CD4-positive, alpha-beta T cell treated with Interleukin-6 for 4 hours (primary cell): ENCODE measurements around the gene SEMA3B.
"Not testable (repeated sequence)": the region's sequence is repeated elsewhere in the genome, so short reads cannot be mapped to it uniquely, and the experiment has no call there.

Experiments
- DNase-seq: peaks from one replicate; pipeline ENCODE4 v3.0.0-alpha.2; 2020; ENCODE audit warnings: mixed read lengths

SEMA3B gene

DNA sequence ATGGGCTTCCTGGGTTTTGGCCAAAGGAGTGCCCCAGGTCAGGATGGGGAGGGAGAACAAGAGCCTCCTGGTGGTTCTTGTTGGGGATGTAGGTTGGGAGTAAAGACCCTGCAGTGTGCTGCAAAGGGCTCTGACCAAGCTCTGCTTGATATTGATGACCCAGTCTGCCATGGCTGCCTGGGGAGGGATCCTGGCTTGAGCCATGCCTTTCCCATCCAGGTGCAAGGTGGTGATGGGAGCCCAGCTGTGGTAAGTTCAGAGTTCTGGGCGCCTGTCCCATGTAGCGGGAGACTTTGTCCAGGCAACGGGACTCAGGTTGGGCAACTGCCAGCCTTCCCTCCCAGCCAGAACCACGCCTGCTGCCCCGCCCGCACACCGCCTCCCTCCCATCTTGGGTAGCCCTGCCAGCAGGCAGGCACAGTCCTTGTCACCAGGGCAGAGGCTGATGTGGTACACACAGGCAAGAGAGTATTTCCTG is 30.4 kb upstream of the SEMA3B start:
- peak; percentile 31 for DNase-seq

GRCh38 chr3:50239649-50240048 is 29.3 kb upstream of the SEMA3B start:
- no peak for DNase-seq

GRCh38 chr3:50241163-50241562 is 27.8 kb upstream of the SEMA3B start:
- no peak for DNase-seq

DNA sequence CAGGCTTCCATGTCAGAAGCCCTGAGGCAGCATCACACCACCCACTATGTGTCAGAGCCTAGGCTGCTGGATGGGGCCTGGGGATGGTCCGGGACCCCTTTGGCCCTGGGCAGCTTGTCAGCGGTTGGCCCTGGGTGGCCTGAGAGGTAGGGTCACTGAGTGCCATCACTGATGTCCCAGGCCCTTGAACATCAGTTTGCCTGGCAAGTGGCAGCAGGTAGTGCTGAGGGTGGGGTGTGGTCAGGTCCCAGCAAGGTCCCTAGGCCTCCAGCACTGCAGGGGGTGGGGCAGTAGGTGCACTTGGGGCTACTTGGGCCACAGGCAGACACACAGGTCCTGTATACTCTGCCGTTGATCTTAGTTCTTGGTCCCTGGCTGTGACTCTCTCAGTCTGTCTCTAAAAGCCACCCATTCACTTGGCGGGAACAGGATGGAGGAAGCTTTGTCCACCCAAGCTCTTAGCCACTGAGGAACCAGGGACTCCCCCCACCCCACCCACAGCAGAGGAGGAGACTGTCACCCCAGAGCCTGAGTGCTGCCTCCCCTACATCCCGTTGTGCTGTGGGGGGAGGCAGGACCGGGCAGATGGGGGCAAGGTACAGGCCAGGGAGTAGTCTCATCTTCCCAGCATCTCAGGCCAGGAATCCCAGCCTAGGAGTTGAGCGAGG is 27.1 kb upstream of the SEMA3B start:
- DNase-seq: no peak

DNA sequence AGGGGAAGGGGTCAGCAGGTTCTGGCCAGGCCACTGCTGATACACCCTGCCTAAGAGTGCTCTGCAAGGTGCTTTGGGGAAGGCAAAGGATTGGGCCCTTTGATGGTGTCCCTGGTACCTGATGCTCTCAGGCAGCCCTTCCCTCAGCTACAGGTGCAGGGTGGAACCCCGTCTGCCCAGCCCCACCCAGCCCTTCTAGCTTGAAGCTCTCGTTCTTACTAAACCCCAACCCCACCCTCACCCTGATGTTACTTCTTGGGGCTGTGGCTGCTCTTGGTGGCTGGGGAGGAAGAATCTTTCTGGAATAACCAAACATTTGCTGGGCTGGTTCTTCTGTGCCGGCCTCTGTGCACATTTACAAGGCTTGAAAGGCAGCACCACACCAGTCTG is 26.6 kb upstream of the SEMA3B start:
- DNase-seq: peak; percentile 24

GRCh38 chr3:50242851-50243542 is 25.9 kb upstream of the SEMA3B start:
- peak; percentile 36 for DNase-seq

GRCh38 chr3:50243543-50243895 is 25.4 kb upstream of the SEMA3B start:
- no peak for DNase-seq

DNA sequence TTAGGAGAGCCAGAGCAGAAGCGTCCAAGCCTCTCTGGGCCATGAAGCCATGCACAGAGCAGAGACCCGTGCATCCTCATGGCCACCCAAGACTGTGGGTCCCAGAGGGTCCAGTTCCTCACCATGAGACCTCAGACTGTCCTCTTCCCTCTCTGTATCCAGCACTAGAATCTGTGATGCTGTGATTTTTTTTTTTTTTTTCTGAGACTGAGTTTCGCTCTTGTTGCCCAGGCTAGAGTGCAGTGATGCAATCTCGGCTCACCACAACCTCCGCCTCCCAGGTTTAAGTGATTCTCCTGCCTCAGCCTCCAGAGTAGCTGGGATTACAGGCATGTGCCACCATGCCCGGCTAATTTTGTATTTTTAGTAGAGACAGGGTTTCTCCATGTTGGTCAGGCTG is 24.1 kb upstream of the SEMA3B start:
- not testable (repeated sequence) for DNase-seq

- DNase-seq: no peak
Observed at GRCh38 chr3:50245251-50245745, 23.6 kb upstream of the SEMA3B start.

- peak; percentile 97 for DNase-seq
Observed at GRCh38 chr3:50245831-50246516, 23.0 kb upstream of the SEMA3B start.

DNA sequence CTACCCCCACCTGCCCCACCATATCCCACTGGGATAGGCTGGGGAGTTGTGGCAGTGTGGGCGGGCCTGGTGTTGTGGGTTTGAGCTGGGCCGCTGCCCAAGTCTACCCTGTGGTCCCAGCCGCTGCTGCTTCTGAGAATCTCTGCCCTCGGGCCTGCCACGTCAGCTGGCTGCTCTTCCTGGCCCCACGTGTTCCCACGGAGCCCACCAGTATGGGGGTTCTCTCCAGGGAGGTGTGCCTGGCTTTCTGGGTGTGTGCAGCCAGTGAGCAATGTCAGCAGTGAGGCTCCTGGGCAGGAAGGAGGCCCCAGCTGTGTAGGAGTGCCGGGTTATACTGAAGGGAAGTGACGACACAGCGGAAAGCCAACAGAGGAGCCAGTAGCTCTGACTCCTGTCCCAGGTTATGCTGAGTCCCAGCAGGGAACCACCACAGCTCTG is 22.4 kb upstream of the SEMA3B start:
- peak; percentile 83 for DNase-seq

DNA sequence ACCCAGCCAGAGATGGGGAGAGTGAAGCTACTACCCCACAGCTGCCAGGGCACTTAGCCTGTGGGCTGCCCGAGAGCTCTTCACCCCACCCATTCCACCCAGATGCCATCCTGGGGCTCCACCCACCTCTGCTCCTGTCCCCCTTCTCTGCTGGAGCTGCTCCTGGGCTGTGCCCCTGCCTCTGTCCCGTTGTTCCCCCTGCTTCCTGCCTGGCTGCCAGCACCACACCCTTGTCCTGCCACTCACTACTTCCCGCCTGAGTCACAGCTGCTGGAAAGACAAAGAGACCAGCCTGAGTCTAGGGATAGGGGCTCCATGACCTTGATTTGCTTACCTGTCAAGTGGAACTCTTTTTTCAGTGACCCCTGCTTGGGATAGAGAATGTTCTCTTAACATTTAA is 20.6 kb upstream of the SEMA3B start:
- DNase-seq: no peak

DNA sequence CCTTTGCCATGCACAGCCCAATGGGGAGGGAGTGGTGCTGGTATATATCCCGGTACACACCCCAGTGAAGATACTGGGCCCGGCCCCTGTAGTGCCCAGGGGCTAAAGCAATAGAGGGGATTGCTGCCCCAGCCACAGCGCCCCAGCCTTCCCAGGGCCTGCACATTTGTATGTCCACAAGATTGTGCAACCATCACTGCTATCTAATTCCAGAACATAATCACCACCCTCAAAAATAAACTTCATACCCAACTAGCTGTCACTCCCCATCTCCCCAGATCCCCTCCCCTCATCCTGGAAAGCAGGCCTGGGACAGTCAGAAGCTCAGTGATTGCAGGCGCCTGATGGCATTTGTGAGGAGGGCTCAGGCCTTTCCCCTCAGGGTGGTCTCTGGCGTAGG is 19.5 kb upstream of the SEMA3B start:
- DNase-seq: no peak

DNA sequence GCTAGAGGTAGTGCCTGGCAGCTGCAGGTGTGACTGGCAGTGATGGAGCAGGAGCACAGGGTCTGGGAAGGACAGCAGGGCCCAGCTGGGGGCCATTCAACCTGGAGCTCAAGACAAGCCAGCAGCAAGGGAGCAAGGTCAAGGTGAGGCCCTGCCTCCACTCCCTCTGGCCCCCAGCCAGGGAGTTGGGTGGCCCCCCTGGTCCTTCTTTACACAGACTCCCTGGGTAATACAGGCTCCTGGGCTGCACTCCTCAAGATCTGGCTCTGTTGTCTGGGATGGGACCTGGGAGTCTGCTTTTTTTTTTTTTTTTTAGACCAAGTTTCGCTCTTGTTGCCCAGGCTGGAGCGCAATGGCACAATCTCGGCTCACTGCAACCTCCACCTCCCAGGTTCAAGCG is 18.4 kb upstream of the SEMA3B start:
- DNase-seq: no peak

- no peak for DNase-seq
Observed at GRCh38 chr3:50251220-50251619, 17.7 kb upstream of the SEMA3B start.

DNA sequence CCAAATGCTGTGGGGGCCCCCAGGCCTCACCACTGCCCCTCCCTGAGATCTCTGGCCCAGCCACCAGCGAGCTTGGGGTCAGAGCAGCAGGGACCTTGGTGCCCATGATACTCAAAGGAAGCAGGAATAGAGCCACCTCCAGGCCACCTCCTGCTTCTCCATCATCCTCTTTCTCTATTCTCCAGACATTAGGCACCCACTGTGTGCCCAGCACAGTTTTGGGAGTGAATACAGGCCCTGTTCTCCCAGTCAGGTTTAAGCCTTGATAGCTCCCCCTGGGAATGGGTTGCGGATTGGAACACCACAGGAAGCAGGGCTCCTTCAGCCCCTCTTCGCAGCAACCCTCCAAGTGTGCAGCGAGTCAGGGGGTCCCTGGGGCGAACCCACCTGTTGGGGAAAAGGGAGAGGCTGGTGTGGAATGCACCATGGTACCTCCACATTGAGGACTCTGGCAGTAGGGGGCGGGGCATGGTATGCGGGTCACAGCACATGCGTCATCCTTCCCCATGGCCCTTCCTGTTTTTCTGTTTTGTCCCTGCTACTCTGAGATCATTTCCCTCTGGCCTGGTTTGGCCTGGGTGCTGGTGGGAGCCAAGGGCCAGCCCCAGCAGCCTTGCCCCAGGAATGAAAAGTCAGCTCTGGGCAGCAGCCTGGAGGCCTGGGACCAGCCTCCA is 14.2 kb upstream of the SEMA3B start:
- no peak for DNase-seq

DNA sequence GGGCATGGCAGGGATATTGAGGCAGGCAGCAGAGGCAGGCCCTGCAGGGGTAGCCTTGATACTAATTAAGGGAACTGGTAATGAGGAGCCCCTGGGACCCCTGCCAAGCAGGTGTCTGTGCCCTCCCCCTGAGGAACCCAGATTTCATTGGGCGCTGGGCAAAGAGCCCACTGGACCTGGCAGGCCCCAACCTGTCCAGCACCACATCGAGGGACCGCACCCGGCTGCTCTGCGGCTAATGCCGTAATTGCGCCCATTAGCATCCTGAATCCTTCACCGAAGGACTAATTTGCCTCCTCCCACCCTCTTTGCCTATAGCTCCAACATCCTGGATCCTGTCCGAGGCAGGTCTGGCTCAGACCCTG is 13.7 kb upstream of the SEMA3B start:
- DNase-seq: no peak

DNA sequence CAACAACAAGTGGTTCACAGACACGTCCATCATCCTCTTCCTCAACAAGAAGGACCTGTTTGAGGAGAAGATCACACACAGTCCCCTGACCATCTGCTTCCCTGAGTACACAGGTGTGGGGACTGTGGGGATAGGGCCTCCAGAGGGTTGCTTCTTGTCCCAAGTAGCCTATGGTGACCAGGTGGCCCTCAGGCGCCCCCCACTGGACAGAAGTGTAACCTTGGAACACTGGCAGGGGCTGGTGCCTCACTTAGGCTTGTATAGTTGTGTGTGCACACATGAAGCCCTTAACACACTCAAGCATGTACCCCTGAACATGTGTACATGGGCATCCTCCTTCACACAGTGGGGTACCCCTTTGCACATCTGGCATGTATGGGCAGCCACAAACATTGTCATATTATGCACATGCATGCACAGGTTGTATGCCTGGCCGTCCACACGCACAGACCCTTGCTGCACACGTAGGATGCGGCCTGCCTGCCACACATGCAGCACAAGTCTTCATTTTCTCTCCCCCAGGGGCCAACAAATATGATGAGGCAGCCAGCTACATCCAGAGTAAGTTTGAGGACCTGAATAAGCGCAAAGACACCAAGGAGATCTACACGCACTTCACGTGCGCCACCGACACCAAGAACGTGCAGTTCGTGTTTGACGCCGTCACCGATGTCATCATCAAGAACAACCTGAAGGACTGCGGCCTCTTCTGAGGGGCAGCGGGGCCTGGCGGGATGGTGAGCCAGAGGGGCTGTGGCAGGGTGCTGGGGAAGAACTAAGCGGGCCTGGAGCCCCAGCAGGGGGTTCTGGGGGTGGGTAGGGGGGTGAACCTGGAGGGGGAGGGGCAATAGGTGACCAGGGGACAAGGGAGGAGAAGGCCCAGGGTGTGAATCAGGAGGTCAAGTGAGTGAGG is 11.7 kb upstream of the SEMA3B start:
- peak; percentile 56 for DNase-seq

GRCh38 chr3:50258029-50258680 is 10.8 kb upstream of the SEMA3B start:
- no peak for DNase-seq

GRCh38 chr3:50258979-50259378 is 10.0 kb upstream of the SEMA3B start:
- no peak for DNase-seq

DNA sequence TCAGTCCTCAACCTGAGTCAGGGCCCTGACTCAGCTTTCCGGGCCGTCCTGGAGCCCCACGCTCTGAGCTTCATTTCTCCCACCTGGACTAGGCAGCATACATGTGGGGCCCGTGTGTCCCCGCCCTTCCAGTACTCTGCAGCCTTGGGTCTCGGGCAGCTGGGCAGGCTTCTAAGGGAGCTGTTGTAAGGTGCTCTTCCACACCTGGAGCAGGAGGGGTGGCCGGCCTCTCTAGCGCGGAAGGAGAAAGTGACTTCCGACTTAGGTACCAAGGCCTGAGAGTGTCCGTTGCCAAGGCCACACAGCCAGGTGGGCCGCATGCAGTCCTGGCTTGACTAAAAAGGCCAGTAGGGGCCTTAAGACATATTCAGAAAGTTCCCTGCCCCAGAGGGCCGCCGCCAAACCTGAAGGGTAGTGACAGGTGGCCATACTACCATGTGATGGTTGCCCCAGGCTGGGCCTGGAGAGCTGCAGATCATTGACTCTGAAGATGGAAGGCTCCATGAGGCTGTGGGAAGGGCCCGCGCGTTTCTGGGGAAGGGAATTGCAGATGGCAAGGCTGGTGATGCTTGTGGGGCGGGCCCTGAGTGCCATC is 9.4 kb upstream of the SEMA3B start:
- DNase-seq: no peak
